ENCODE results near the gene RASA3.

DNA sequence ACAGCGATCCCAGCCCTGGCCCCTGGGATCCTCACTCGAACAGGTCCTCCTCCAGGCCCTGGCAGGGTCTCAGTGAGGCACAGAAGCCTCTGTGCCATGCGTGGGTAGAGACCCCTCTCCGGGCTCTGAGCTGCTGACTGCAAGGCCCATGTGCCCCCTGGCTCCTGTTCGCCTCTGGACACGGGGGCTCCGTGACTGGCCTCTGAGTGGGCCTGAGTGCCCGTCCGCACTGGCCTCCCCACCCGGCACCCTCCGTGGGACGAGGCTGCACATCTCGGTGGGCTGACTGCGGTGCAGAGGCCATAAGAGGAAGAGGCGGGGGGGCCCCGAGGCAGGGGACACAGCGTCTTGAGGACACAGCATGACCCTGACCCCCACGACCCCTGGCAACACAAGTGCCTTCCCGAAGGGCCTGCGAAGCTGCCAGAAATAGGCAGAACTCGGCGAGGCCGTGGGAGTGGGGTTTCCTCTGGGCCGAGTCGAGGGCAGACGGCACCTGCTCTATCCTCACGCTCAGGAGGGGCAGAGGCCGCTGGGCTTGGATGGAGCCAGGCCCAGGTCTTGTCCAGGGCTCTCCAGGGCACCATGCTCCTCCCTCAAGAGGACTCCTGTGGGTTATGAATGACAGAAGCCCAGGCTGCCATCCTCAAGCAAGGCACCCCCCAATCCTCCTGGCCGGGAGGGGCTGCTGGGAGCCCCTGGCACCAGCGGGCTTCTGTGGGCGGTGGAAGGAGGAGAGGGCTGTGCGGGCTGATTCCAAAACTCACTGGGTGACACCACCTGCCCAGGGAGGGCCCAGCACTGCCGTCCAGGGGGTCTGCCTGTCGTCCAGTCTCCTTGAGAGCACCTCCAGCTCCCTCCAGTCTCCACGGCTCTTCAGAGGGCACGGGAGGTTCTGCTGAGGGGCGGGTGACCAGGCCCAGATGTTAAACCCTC, 52.6 kb downstream of the RASA3 start:
- TF ChIP-seq, protein P1, sequence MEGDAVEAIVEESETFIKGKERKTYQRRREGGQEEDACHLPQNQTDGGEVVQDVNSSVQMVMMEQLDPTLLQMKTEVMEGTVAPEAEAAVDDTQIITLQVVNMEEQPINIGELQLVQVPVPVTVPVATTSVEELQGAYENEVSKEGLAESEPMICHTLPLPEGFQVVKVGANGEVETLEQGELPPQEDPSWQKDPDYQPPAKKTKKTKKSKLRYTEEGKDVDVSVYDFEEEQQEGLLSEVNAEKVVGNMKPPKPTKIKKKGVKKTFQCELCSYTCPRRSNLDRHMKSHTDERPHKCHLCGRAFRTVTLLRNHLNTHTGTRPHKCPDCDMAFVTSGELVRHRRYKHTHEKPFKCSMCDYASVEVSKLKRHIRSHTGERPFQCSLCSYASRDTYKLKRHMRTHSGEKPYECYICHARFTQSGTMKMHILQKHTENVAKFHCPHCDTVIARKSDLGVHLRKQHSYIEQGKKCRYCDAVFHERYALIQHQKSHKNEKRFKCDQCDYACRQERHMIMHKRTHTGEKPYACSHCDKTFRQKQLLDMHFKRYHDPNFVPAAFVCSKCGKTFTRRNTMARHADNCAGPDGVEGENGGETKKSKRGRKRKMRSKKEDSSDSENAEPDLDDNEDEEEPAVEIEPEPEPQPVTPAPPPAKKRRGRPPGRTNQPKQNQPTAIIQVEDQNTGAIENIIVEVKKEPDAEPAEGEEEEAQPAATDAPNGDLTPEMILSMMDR (IDR thresholded peaks at IDR 0.05; ENCODE audit: control extremely low read depth in 1 of 3, insufficient read depth in 1 of 3, low read depth in 1 of 3, low read length in 3 of 3) = no peak
- TF ChIP-seq, protein P2, sequence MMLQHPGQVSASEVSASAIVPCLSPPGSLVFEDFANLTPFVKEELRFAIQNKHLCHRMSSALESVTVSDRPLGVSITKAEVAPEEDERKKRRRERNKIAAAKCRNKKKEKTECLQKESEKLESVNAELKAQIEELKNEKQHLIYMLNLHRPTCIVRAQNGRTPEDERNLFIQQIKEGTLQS (IDR thresholded peaks at IDR 0.05; ENCODE audit: insufficient read depth, low read depth, low read length) = no peak
- TF ChIP-seq GABPA (IDR thresholded peaks at IDR 0.05; ENCODE audit: borderline replicate concordance, insufficient read depth, low read length) (no peak), RFX5 (IDR thresholded peaks at IDR 0.05; ENCODE audit: borderline replicate concordance, low read depth, low read length) (no peak), JUND (IDR thresholded peaks at IDR 0.05; ENCODE audit: low read length) (no peak), NRF1 (IDR thresholded peaks at IDR 0.05; ENCODE audit: low read depth, low read length) (no peak)
